DND-41 (cell line): Measurements from ENCODE around the gene SIAH1.

Source experiments
- EZH2 ChIP-seq: IDR thresholded peaks from 3 replicates; pipeline ENCODE4 v1.6.1; 2012; ENCODE audit warnings: borderline replicate concordance, low read depth, mild to moderate bottlenecking, moderate library complexity, low read length, inconsistent platforms; ENCODE audit not compliant: severe bottlenecking
- TF ChIP-seq, protein P1 (sequence below): IDR thresholded peaks from 2 replicates; pipeline ENCODE4 v1.5.1; 2012; ENCODE audit warnings: borderline replicate concordance, low read length, moderate library complexity, mild to moderate bottlenecking; ENCODE audit not compliant: poor library complexity, severe bottlenecking; ENCODE audit errors: extremely low read depth

GRCh38 chr16:48409839-48410632 is 24.8 kb upstream of the SIAH1 start:
- TF ChIP-seq, protein P1, sequence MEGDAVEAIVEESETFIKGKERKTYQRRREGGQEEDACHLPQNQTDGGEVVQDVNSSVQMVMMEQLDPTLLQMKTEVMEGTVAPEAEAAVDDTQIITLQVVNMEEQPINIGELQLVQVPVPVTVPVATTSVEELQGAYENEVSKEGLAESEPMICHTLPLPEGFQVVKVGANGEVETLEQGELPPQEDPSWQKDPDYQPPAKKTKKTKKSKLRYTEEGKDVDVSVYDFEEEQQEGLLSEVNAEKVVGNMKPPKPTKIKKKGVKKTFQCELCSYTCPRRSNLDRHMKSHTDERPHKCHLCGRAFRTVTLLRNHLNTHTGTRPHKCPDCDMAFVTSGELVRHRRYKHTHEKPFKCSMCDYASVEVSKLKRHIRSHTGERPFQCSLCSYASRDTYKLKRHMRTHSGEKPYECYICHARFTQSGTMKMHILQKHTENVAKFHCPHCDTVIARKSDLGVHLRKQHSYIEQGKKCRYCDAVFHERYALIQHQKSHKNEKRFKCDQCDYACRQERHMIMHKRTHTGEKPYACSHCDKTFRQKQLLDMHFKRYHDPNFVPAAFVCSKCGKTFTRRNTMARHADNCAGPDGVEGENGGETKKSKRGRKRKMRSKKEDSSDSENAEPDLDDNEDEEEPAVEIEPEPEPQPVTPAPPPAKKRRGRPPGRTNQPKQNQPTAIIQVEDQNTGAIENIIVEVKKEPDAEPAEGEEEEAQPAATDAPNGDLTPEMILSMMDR: no peak
- no peak for TF ChIP-seq EZH2
